ENCODE data around the gene TCEAL8. TPM values are rescaled to one million over a fixed set of nuclear protein-coding genes. Genes with fewer than 3 reads are reported as not detected.
"Not testable (repeated sequence)": the region's sequence is repeated elsewhere in the genome, so short reads cannot be mapped to it uniquely, and the experiment has no call there.

The TCEAL8 gene
- total and polyA plus RNA-seq, 4 donors, result 11.9 to 109 (median 20.2) TPM

GRCh38 chrX:103234869-103235268 lies 20.1 kb downstream of the TCEAL8 start:
- no peak for DNase-seq (ENCODE audit: low spot score)
- WGBS, result 91% methylated on average over 1 of the region's 1 CpG
- no peak for TF ChIP-seq NR2F2 (IDR thresholded peaks at IDR 0.05)
- no peak for TF ChIP-seq EGR1 (IDR thresholded peaks at IDR 0.05; ENCODE audit: low read depth in 2 of 2)
- no peak for TF ChIP-seq JUND (IDR thresholded peaks at IDR 0.05)
- TF ChIP-seq HNF4G (IDR thresholded peaks at IDR 0.05), result no peak
- TF ChIP-seq, protein P1, sequence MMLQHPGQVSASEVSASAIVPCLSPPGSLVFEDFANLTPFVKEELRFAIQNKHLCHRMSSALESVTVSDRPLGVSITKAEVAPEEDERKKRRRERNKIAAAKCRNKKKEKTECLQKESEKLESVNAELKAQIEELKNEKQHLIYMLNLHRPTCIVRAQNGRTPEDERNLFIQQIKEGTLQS (IDR thresholded peaks at IDR 0.05), result no peak
- no peak for TF ChIP-seq SP1 (IDR thresholded peaks at IDR 0.05)
- Histone ChIP-seq H3K9me3 (ENCODE audit: control insufficient read depth in 4 of 4, low read length in 3 of 4) (no peaks in the 10 kb centered on the region), H3K9ac (ENCODE audit: low read depth in 1 of 2, low read length in 2 of 2) (no peak overlapping the region), H3K4me3 (ENCODE audit: low read depth in 1 of 3, low read length in 3 of 3) (no peak overlapping the region), H3K4me1 (ENCODE audit: control insufficient read depth in 4 of 4, insufficient read depth in 4 of 4, low read length in 3 of 4) (no peaks in the 10 kb centered on the region), H3K27ac (ENCODE audit: low read depth in 1 of 2, low read length in 2 of 2) (no peak overlapping the region), H3K27me3 (ENCODE audit: control insufficient read depth in 4 of 4, insufficient read depth in 4 of 4, low read length in 3 of 4) (no peaks in the 10 kb centered on the region), H3K36me3 (ENCODE audit: control insufficient read depth in 4 of 4, insufficient read depth in 3 of 4, low read depth in 1 of 4, low read length in 3 of 4) (no peaks in the 10 kb centered on the region)

DNA sequence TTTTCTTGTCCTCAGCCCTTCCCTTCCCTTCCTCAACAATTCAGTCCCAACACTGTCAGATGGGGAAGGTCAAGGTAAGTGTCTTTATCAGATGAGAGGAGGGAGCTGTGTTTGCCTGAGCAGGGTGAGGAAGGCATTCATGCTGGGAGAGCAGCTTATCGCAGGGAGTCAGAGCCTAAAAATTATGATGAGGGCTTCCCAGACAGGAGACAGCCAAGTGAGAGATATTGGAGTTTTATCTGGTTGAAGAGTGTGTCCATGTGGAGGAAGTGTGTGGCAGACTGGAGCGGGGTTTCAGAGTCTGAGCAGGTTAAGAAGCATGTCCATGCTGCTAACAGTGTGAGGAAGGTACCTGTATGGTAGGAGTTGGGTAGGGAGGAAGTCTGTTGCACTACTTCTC lies 21.7 kb downstream of the TCEAL8 start:
- TF ChIP-seq, protein P1 (IDR thresholded peaks at IDR 0.05), result no peak
- no peak for TF ChIP-seq REST (IDR thresholded peaks at IDR 0.05)
- no peak for TF ChIP-seq JUND (IDR thresholded peaks at IDR 0.05)
- TF ChIP-seq HNF4G (IDR thresholded peaks at IDR 0.05), result no peak
- TF ChIP-seq, protein P2, sequence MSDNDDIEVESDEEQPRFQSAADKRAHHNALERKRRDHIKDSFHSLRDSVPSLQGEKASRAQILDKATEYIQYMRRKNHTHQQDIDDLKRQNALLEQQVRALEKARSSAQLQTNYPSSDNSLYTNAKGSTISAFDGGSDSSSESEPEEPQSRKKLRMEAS (IDR thresholded peaks at IDR 0.05), result no peak
- TF ChIP-seq, protein P3, sequence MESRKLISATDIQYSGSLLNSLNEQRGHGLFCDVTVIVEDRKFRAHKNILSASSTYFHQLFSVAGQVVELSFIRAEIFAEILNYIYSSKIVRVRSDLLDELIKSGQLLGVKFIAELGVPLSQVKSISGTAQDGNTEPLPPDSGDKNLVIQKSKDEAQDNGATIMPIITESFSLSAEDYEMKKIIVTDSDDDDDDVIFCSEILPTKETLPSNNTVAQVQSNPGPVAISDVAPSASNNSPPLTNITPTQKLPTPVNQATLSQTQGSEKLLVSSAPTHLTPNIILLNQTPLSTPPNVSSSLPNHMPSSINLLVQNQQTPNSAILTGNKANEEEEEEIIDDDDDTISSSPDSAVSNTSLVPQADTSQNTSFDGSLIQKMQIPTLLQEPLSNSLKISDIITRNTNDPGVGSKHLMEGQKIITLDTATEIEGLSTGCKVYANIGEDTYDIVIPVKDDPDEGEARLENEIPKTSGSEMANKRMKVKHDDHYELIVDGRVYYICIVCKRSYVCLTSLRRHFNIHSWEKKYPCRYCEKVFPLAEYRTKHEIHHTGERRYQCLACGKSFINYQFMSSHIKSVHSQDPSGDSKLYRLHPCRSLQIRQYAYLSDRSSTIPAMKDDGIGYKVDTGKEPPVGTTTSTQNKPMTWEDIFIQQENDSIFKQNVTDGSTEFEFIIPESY (IDR thresholded peaks at IDR 0.05), result no peak
- TF ChIP-seq RXRA (IDR thresholded peaks at IDR 0.05), result no peak
- TF ChIP-seq TAF1 (conservative IDR thresholded peaks at IDR 0.05), result no peak
- no peak for TF ChIP-seq EGR1 (IDR thresholded peaks at IDR 0.05; ENCODE audit: low read depth in 2 of 2)
- TF ChIP-seq NR2F2 (IDR thresholded peaks at IDR 0.05), result no peak
- no peak for TF ChIP-seq FOXA2 (IDR thresholded peaks at IDR 0.05)
- TF ChIP-seq, protein P4, sequence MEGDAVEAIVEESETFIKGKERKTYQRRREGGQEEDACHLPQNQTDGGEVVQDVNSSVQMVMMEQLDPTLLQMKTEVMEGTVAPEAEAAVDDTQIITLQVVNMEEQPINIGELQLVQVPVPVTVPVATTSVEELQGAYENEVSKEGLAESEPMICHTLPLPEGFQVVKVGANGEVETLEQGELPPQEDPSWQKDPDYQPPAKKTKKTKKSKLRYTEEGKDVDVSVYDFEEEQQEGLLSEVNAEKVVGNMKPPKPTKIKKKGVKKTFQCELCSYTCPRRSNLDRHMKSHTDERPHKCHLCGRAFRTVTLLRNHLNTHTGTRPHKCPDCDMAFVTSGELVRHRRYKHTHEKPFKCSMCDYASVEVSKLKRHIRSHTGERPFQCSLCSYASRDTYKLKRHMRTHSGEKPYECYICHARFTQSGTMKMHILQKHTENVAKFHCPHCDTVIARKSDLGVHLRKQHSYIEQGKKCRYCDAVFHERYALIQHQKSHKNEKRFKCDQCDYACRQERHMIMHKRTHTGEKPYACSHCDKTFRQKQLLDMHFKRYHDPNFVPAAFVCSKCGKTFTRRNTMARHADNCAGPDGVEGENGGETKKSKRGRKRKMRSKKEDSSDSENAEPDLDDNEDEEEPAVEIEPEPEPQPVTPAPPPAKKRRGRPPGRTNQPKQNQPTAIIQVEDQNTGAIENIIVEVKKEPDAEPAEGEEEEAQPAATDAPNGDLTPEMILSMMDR (IDR thresholded peaks at IDR 0.05; ENCODE audit: low read depth, low read length, missing input control), result no peak
- no peak for TF ChIP-seq RAD21 (IDR thresholded peaks at IDR 0.05)
- no peak for TF ChIP-seq YY1 (IDR thresholded peaks at IDR 0.05)
- DNase-seq (ENCODE audit: low spot score), result no peak
- no peak overlapping the region for H3K4me3 ChIP-seq (ENCODE audit: low read depth in 1 of 3, low read length in 3 of 3)
- H3K4me1 ChIP-seq (ENCODE audit: control insufficient read depth in 4 of 4, insufficient read depth in 4 of 4, low read length in 3 of 4), result no peaks in the 10 kb centered on the region
- WGBS, result 79% methylated on average over 2 of the region's 2 CpGs
- no peaks in the 10 kb centered on the region for H3K36me3 ChIP-seq (ENCODE audit: control insufficient read depth in 4 of 4, insufficient read depth in 3 of 4, low read depth in 1 of 4, low read length in 3 of 4)
- no peak overlapping the region for H3K9ac ChIP-seq (ENCODE audit: low read depth in 1 of 2, low read length in 2 of 2)
- no peaks in the 10 kb centered on the region for H3K27me3 ChIP-seq (ENCODE audit: control insufficient read depth in 4 of 4, insufficient read depth in 4 of 4, low read length in 3 of 4)
- no peak overlapping the region for H3K27ac ChIP-seq (ENCODE audit: low read depth in 1 of 2, low read length in 2 of 2)
- H3K9me3 ChIP-seq (ENCODE audit: control insufficient read depth in 4 of 4, low read length in 3 of 4), result no peaks in the 10 kb centered on the region

DNA sequence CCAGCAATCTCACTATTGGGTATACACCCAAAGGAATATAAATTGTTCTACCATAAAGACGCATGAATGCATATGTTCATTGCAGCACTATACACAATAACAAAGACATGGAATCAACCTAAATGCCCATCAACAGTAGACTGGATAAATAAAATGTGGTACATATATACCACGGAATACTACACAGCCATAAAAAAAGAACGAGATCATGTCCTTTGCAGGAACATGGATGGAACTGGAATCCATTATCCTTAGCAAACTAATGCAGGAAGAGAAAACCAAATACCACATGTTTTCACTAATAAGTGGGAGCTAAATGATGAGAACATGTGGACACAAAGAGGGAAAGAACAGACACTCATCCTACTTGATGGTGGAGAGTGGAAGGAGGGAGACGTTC lies 29.0 kb downstream of the TCEAL8 start:
- WGBS, result 88% methylated on average over 4 of the region's 4 CpGs

More for the DNA sequence above, 29.0 kb downstream of the TCEAL8 start:
- H3K9me3 ChIP-seq (ENCODE audit: control insufficient read depth in 4 of 4, low read length in 3 of 4); H3K27me3 ChIP-seq (ENCODE audit: control insufficient read depth in 4 of 4, insufficient read depth in 4 of 4, low read length in 3 of 4); H3K27ac ChIP-seq (ENCODE audit: low read depth in 1 of 2, low read length in 2 of 2); H3K9ac ChIP-seq (ENCODE audit: low read depth in 1 of 2, low read length in 2 of 2); DNase-seq (ENCODE audit: low spot score); H3K36me3 ChIP-seq (ENCODE audit: control insufficient read depth in 4 of 4, insufficient read depth in 3 of 4, low read depth in 1 of 4, low read length in 3 of 4); H3K4me1 ChIP-seq (ENCODE audit: control insufficient read depth in 4 of 4, insufficient read depth in 4 of 4, low read length in 3 of 4); H3K4me3 ChIP-seq (ENCODE audit: low read depth in 1 of 3, low read length in 3 of 3): not testable (repeated sequence)

All from liver (tissue), 9 donors.